Panc1 (cell line): ENCODE measurements around the gene MORC4.

ENCODE experiments used
- CTCF ChIP-seq: fragments of 450-650 bp; IDR thresholded peaks from 2 replicates; pipeline ENCODE4 v1.5.1; 2017; ENCODE audit warnings: mild to moderate bottlenecking
- POLR2AphosphoS5 ChIP-seq: IDR thresholded peaks from 2 replicates; pipeline ENCODE4 v1.6.1; 2012; ENCODE audit warnings: mild to moderate bottlenecking, low read depth, low read length, moderate library complexity
- REST ChIP-seq, 2 experiments: IDR thresholded peaks; 2 replicates each; pipeline ENCODE4 v1.6.1; 2011 to 2012; ENCODE audit warnings: low read depth in 2 of 2, control low read depth in 1 of 2, low read length in 1 of 2, mild to moderate bottlenecking in 1 of 2, moderate library complexity in 1 of 2; ENCODE audit not compliant: insufficient read depth in 1 of 2
- SIN3A ChIP-seq: IDR thresholded peaks from 2 replicates; pipeline ENCODE4 v1.6.1; 2012; ENCODE audit warnings: low read depth, mild to moderate bottlenecking, low read length, moderate library complexity, borderline replicate concordance; ENCODE audit not compliant: insufficient read depth
- TCF7L2 ChIP-seq: IDR thresholded peaks from 2 replicates; pipeline ENCODE4 v1.6.1; 2011; ENCODE audit warnings: mild to moderate bottlenecking, low read depth, low read length, inconsistent platforms

GRCh38 chrX:106899276-106899675 lies 100.7 kb downstream of the MORC4 start:
- no peak for TF ChIP-seq SIN3A
- TF ChIP-seq CTCF = no peak
- TF ChIP-seq POLR2AphosphoS5 = no peak
- TF ChIP-seq TCF7L2 = no peak
- TF ChIP-seq REST (IDR thresholded peaks at IDR 0.05; ENCODE audit: insufficient read depth in 1 of 2, low read depth in 2 of 2, low read length in 1 of 2) = no peak
